T-cell (primary cell): ENCODE data around the gene GAGE12J. TPM values are rescaled to one million over a fixed set of nuclear protein-coding genes. Genes with fewer than 3 reads are reported as not detected.
"Not testable (repeated sequence)": the region's sequence is repeated elsewhere in the genome, so short reads cannot be mapped to it uniquely, and the experiment has no call there.

ENCODE experiments used
- ATAC-seq, 4 experiments: fragments of 200-7000 bp in 3 of 4; fragments of 150-1000 bp in 1 of 4; cut with Tn5 transposase; replicated peaks in 1 of 4; 1 replicate in 3 of 4; 2 replicates in 1 of 4; pipeline ENCODE4 v1.10.0; 2021; ENCODE audit warnings: moderate library complexity in 3 of 4, mild to moderate bottlenecking in 2 of 4, moderate number of reproducible peaks in 1 of 4
- CTCF ChIA-PET, 2 donors: fragments of 300-600 bp; sonication (Branson Sonifier 250); formaldehyde crosslinking; loops; one replicate each; lab custom pipeline; 2022; ENCODE audit warnings: antibody characterized with exemption in 2 of 2; lab: Charles Lee
- POLR2A ChIA-PET, 2 donors: fragments of 300-600 bp; sonication (Branson Sonifier 250); formaldehyde crosslinking; loops; one replicate each; lab custom pipeline; 2022; ENCODE audit warnings: antibody characterized with exemption in 2 of 2; lab: Charles Lee
- DNase-seq, 35 experiments: peaks; one replicate each; pipeline versions ENCODE4 v3.0.0 to v3.0.0-alpha.2; 2013 to 2023
- H3K27ac ChIP-seq: one replicate; pipeline ENCODE4 v1.5.1; 2013; ENCODE audit warnings: low read length
- H3K27me3 ChIP-seq, 2 experiments: replicated peaks in 1 of 2; 1 replicate in 1 of 2; 2 replicates in 1 of 2; pipeline versions ENCODE4 v1.6.1 to v1.7.0; 2013; ENCODE audit warnings: low read length in 1 of 2, mixed read lengths in 1 of 2; ENCODE audit not compliant: control insufficient read depth in 2 of 2, insufficient read depth in 2 of 2; ENCODE audit errors: extremely low read depth in 1 of 2
- H3K36me3 ChIP-seq, 2 donors: 1 replicate in 1 of 2; 2 replicates in 1 of 2; pipeline versions ENCODE4 v1.6.1 to v1.7.0; 2013; ENCODE audit warnings: low read length in 1 of 2; ENCODE audit not compliant: control insufficient read depth in 2 of 2, insufficient read depth in 1 of 2; ENCODE audit errors: extremely low read depth in 1 of 2
- H3K4me1 ChIP-seq, 2 experiments: 1 replicate in 1 of 2; 2 replicates in 1 of 2; pipeline versions ENCODE4 v1.6.1 to v1.7.0; 2013; ENCODE audit warnings: low read length in 2 of 2, mixed read lengths in 1 of 2; ENCODE audit not compliant: insufficient read depth in 2 of 2, control insufficient read depth in 1 of 2; ENCODE audit errors: extremely low read depth in 1 of 2
- H3K4me3 ChIP-seq, 2 donors: 1 replicate in 1 of 2; 2 replicates in 1 of 2; pipeline versions ENCODE4 v1.5.1 to v1.7.0; 2013; ENCODE audit warnings: mild to moderate bottlenecking in 2 of 2, low read length in 1 of 2, moderate library complexity in 1 of 2; ENCODE audit not compliant: control insufficient read depth in 1 of 2; ENCODE audit errors: extremely low read depth in 1 of 2
- H3K9me3 ChIP-seq: 2 replicates; pipeline ENCODE4 v1.7.0; 2013
- H3K27ac Mint-ChIP-seq, 2 donors: one replicate each; pipeline ENCODE4 v1.8.0; 2020 to 2021; ENCODE audit warnings: mild to moderate bottlenecking in 2 of 2, mixed read lengths in 2 of 2
- H3K27me3 Mint-ChIP-seq, 2 donors: one replicate each; pipeline ENCODE4 v1.8.0; 2021 to 2022; ENCODE audit warnings: mixed read lengths in 2 of 2
- H3K36me3 Mint-ChIP-seq: one replicate; pipeline ENCODE4 v1.8.0; 2021; ENCODE audit warnings: mixed read lengths
- H3K4me1 Mint-ChIP-seq, 3 donors: one replicate each; pipeline ENCODE4 v1.8.0; 2020 to 2022; ENCODE audit warnings: mixed read lengths in 3 of 3, mild to moderate bottlenecking in 1 of 3
- H3K4me3 Mint-ChIP-seq, 3 donors: one replicate each; pipeline ENCODE4 v1.8.0; 2020 to 2022; ENCODE audit warnings: mild to moderate bottlenecking in 3 of 3, mixed read lengths in 3 of 3, moderate library complexity in 3 of 3
- H3K9me3 Mint-ChIP-seq, 3 donors: one replicate each; pipeline ENCODE4 v1.8.0; 2020 to 2022; ENCODE audit warnings: mixed read lengths in 3 of 3
- WGBS: methylation state at CpG from one replicate; pipeline ENCODE4 v1.1.5; 2013; ENCODE audit warnings: missing lambda C conversion rate; ENCODE audit not compliant: insufficient coverage; 5-methylcytosine and 5-hydroxymethylcytosine counted together
- total RNA-seq, 35 experiments: library from RNA in 6 of 35; stranded (reverse) in 6 of 35; fragments of 120-200 nt in 1 of 35; gene quantifications; one replicate each; pipeline versions ENCODE4 v1.2.1 to v1.2.4 and lab custom pipeline; 2013 to 2026

Gene GAGE12J, protein sequence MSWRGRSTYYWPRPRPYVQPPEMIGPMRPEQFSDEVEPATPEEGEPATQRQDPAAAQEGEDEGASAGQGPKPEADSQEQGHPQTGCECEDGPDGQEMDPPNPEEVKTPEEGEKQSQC
- total RNA-seq, result not detected
- total RNA-seq (2013), result not detected
- total RNA-seq (lab: John Stamatoyannopoulos, UW), result 0 to 0.07 (median 0) reads per million in 29 experiments

DNA sequence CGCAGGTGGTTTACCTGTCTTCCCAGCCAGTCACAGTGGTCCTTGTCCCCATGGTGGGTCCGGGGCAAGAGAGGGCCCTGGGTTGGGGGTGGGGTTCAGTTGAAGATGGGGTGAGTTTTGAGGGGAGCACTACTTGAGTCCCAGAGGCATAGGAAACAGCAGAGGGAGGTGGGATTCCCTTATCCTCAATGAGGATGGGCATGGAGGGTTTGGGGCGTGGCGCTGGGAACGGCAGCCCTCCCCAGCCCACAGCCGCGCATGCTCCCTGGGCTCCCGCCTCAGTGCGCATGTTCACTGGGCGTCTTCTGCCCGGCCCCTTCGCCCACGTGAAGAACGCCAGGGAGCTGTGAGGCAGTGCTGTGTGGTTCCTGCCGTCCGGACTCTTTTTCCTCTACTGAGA lies at the start of gene GAGE12J:
GAGE12J (plus strand) TSS at position 301 of the 400 bp plus-strand sequence. CDS start 1,157 bp downstream, outside the sequence.
- H3K27ac ChIP-seq, H3K9me3 Mint-ChIP-seq, DNase-seq, ATAC-seq, H3K36me3 Mint-ChIP-seq, H3K4me3 ChIP-seq, H3K4me1 Mint-ChIP-seq, H3K9me3 ChIP-seq, H3K4me3 Mint-ChIP-seq, CTCF ChIA-PET, H3K27me3 ChIP-seq, H3K36me3 ChIP-seq, POLR2A ChIA-PET, H3K27me3 Mint-ChIP-seq, H3K27ac Mint-ChIP-seq, H3K4me1 ChIP-seq: not testable (repeated sequence)
- WGBS, result no CpG with 5 or more reads among the region's 16 CpGs

DNA sequence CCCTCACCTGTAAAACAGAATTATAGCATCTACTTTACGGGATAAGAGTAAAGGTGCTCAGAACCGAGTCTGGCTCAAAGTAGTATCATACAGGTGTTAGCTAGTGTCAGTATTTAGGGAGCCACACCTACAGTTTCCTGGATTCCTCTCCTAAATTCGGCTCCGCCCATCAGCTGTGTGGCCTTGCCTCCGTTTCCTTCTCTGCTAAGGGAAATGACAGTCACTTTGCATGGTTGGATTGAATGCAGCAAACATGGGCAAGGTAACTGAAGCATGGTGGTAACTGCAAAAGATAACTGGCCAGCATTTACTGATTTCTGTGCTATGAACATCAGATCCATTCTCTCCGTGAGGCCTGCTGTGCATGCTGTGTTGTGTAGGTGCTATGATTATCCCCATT lies 49.4 kb upstream of the GAGE12J start:
- Mint-ChIP-seq H3K36me3 (peaks cover 12% of the 10 kb centered on the region), H3K9me3 (no peaks in the 10 kb centered on the region), H3K4me3 (peak overlapping the region; percentile 70 to 80 (median 78)), H3K27me3 (no peaks in the 10 kb centered on the region), H3K4me1 (peaks cover 70 to 80% (median 75%) of the 10 kb centered on the region in 3 donors), H3K27ac (peak overlapping the region; percentile 88 to 96)
- ChIA-PET CTCF (interaction anchor here (0.7 kb wide), 2 partner anchors 13 to 804 kb away, joined by 3 to 5 read pairs; no protein-coding TSS in a partner anchor), POLR2A (interaction anchor here (0.6 kb wide), 3 partner anchors 33 to 969 kb away, joined by 3 to 9 read pairs (median 3); no protein-coding TSS in a partner anchor)
- Histone ChIP-seq H3K27me3 (no peaks in the 10 kb centered on the region), H3K9me3 (no peaks in the 10 kb centered on the region), H3K27ac (peak overlapping the region; percentile 25), H3K4me1 (peaks cover 30 to 79% of the 10 kb centered on the region in 2 experiments), H3K36me3 (peaks cover 0 to 4% of the 10 kb centered on the region in 2 donors), H3K4me3 (peak overlapping the region in 1 of 2 donors; percentile 53)
- peak in 8 of 35 experiments; percentile 8 to 32 (median 20) for DNase-seq
- ATAC-seq, result no peak
- WGBS, result no CpG with 5 or more reads among the region's 6 CpGs

DNA sequence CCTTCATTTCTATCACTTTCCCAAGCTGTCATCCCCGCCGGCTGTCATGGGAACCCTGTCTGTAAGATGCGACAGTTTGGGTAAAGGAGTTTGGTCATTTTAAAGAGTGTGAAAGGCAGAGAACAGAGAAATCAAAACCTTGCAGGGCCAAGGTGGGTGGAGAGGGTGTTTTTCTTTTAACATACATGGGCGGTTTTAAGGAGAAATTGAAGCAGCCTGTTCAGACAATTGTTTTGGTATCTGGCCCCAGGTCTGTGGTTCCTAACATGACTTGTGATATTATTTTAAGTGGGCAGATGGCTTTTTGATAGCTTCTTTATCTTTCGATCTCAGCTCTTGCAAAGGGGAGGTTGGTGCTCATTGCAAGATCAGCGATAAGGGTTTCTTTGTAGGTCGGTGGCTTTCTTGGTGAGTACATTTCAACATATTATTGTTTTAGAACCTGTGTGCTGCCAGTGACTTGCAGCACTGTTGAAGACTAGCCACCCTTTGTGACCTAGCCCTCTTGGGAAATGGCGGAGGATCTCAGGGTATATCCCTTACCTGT lies 48.6 kb upstream of the GAGE12J start:
- ATAC-seq, result peak in 3 of 4 experiments; percentile 9 to 11 (median 9)
- Mint-ChIP-seq H3K36me3 (peaks cover 12% of the 10 kb centered on the region), H3K4me1 (peaks cover 74 to 82% (median 82%) of the 10 kb centered on the region in 3 donors), H3K27me3 (no peaks in the 10 kb centered on the region), H3K4me3 (peak overlapping the region; percentile 70 to 80 (median 78)), H3K27ac (peak overlapping the region; percentile 88 to 96), H3K9me3 (no peaks in the 10 kb centered on the region)
- peak in 25 of 35 experiments; percentile 3 to 68 (median 21) for DNase-seq
- Histone ChIP-seq H3K4me3 (peak overlapping the region; percentile 17 to 53), H3K27ac (peak overlapping the region; percentile 49), H3K9me3 (no peaks in the 10 kb centered on the region), H3K36me3 (peaks cover 0 to 4% of the 10 kb centered on the region in 2 donors), H3K27me3 (no peaks in the 10 kb centered on the region), H3K4me1 (peaks cover 33 to 84% of the 10 kb centered on the region in 2 experiments)
- CTCF ChIA-PET, result no interaction called here
- WGBS, result no CpG with 5 or more reads among the region's 8 CpGs
- POLR2A ChIA-PET, result interaction anchor here in 1 of 2 donors (0.6 kb wide), 1 partner anchor 37 kb away, joined by 3 read pairs; no protein-coding TSS in a partner anchor

DNA sequence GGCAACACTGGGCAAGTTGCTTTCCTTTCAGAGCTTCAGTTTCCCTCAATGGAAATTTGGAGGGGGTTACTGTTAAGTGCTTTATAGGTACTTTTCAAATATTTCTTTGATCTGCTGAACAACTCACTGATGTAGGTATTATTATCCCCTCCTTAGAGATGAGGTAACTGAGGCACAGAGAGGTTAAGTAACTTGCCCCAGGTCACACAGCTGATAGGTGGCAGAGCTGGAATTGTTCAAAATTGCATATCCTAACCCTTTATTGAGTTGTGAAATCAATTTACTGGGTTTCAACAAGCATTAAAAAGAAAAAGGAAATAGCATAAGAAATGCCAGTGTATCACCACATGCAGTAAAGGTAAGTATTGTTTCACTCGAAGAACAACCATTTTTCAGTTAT lies 45.6 kb upstream of the GAGE12J start:
- no peaks in the 10 kb centered on the region for H3K27me3 Mint-ChIP-seq
- DNase-seq (no peak), ATAC-seq (no peak)
- H3K9me3 ChIP-seq, result no peaks in the 10 kb centered on the region
- WGBS, result no CpG with 5 or more reads among the region's 1 CpG
- H3K36me3 Mint-ChIP-seq, result peaks cover 8% of the 10 kb centered on the region
- H3K4me3 Mint-ChIP-seq, result peak overlapping the region in 1 of 3 donors; percentile 78
- ChIA-PET CTCF (interaction anchor here in 1 of 2 donors (1.2 kb wide), 1 partner anchor 85 kb away, joined by 3 read pairs; no protein-coding TSS in a partner anchor), POLR2A (interaction anchor here in 1 of 2 donors (0.5 kb wide), 2 partner anchors 18 to 25 kb away, joined by 3 to 4 read pairs; no protein-coding TSS in a partner anchor)
- H3K4me3 ChIP-seq, result no peak overlapping the region
- H3K4me1 Mint-ChIP-seq, result peaks cover 80 to 93% (median 93%) of the 10 kb centered on the region in 3 donors
- H3K9me3 Mint-ChIP-seq, result no peaks in the 10 kb centered on the region
- H3K4me1 ChIP-seq, result peaks cover 38 to 88% of the 10 kb centered on the region in 2 experiments
- H3K36me3 ChIP-seq, result no peaks in the 10 kb centered on the region
- peak overlapping the region; percentile 89 to 97 for H3K27ac Mint-ChIP-seq
- no peaks in the 10 kb centered on the region for H3K27me3 ChIP-seq
- peak overlapping the region; percentile 47 for H3K27ac ChIP-seq

DNA sequence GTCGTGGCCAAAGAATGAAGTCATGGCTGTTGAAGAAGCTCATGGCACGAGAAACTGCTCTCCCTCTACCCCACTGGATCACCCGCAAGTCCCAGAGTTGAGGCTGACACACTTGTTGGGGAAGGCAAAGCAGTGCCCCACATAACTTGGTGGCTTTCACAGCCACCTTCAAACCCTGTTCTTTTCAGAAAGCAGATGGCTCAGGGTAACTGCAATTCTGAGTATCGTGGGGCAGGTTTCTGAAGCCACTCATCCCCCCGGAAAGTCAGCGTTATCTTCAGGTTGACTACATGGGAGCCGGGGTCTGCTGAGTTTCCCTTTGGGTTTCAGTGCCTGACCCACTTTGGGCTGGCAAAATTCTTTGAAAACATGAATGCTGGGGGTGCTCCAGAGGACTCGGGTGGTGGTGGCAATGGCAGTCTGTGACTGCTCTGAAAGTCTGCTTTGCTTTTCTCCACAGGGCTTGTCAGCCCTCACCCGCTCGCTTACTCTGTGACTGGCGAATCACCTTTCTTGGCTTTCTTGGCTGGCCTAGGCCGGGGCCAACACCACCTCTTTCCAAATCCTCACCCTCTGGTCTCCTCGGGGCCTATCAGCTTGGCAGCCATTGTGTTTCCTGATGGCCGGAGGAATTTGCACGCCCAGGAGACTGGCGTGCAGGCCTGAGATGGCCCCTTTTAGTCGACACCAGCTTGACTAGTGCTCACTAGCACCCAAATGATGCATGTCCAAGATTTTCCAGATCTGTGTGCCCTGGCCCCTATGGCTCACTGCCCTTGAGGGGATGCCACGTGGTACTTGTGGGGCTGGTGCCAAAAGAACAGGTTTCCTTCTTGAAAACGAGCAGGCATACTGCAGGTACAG lies 44.9 kb upstream of the GAGE12J start:
- WGBS, result 89% methylated on average over 10 of the region's 19 CpGs
- Histone ChIP-seq H3K4me1 (peaks cover 33 to 88% of the 10 kb centered on the region in 2 experiments), H3K4me3 (no peak overlapping the region), H3K27ac (peak overlapping the region; percentile 47), H3K9me3 (no peaks in the 10 kb centered on the region), H3K36me3 (no peaks in the 10 kb centered on the region), H3K27me3 (no peaks in the 10 kb centered on the region)
- DNase-seq, result peak in 1 of 35 experiments; percentile 0
- H3K9me3 Mint-ChIP-seq, result no peaks in the 10 kb centered on the region
- no peaks in the 10 kb centered on the region for H3K27me3 Mint-ChIP-seq
- no peak for ATAC-seq
- H3K36me3 Mint-ChIP-seq, result peaks cover 7% of the 10 kb centered on the region
- peaks cover 76 to 87% (median 86%) of the 10 kb centered on the region in 3 donors for H3K4me1 Mint-ChIP-seq
- H3K27ac Mint-ChIP-seq, result peak overlapping the region; percentile 89 to 97
- CTCF ChIA-PET, result interaction anchor here in 1 of 2 donors (1.2 kb wide), 1 partner anchor 86 kb away, joined by 3 read pairs; no protein-coding TSS in a partner anchor
- POLR2A ChIA-PET, result no interaction called here
- peak overlapping the region; percentile 8 to 78 (median 52) for H3K4me3 Mint-ChIP-seq

DNA sequence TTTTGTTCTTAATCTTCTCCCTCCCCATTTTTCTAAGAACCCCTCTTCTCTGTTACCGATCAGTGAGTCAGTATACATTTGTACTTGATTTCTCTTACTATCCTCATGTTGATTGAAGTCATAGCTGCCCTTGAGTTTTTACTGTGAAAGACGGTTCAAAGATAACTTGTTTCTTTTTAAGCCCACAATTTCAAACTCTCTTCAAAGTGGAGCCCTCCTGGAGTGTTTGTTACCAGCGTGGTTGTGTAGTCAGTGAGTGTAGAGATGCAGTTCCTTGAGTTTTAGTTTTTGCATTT lies 44.4 kb upstream of the GAGE12J start:
- no peak for DNase-seq
- Mint-ChIP-seq H3K9me3 (no peaks in the 10 kb centered on the region), H3K4me3 (peak overlapping the region; percentile 3 to 78 (median 52)), H3K36me3 (peaks cover 11% of the 10 kb centered on the region), H3K27ac (peak overlapping the region; percentile 89 to 97), H3K4me1 (peaks cover 74 to 87% (median 81%) of the 10 kb centered on the region in 3 donors), H3K27me3 (peaks cover 0 to 2% of the 10 kb centered on the region in 2 donors)
- Histone ChIP-seq H3K27ac (peak overlapping the region; percentile 47), H3K9me3 (no peaks in the 10 kb centered on the region), H3K4me1 (peaks cover 30 to 85% of the 10 kb centered on the region in 2 experiments), H3K36me3 (no peaks in the 10 kb centered on the region), H3K4me3 (no peak overlapping the region), H3K27me3 (no peaks in the 10 kb centered on the region)
- POLR2A ChIA-PET, result no interaction called here
- CTCF ChIA-PET, result no interaction called here
- whole genome bisulfite sequencing, result no CpG with 5 or more reads among the region's 3 CpGs
- ATAC-seq, result peak; percentile 13 to 31 (median 22)
